Gastrocnemius medialis (tissue), 4 donors: ENCODE data around the gene ABI3.
"Not testable (repeated sequence)": the region's sequence is repeated elsewhere in the genome, so short reads cannot be mapped to it uniquely, and the experiment has no call there.

Source experiments
- CTCF ChIP-seq, 5 experiments: fragments of 450-650 bp in 3 of 5; fragments of 200-600 bp in 2 of 5; sonication (generic) in 2 of 5; IDR thresholded peaks in 4 of 5; conservative IDR thresholded peaks in 1 of 5; 1 replicate in 4 of 5; 2 replicates in 1 of 5; pipeline ENCODE4 v1.5.1; 2016 to 2019; ENCODE audit warnings: antibody characterized with exemption in 5 of 5, mild to moderate bottlenecking in 3 of 5, moderate library complexity in 3 of 5
- POLR2A ChIP-seq, 2 donors: fragments of 450-650 bp; IDR thresholded peaks; one replicate each; pipeline ENCODE4 v1.6.1; 2017; ENCODE audit warnings: antibody characterized with exemption in 2 of 2, mild to moderate bottlenecking in 2 of 2, moderate library complexity in 2 of 2

- TF ChIP-seq POLR2A (IDR thresholded peaks at IDR 0.05); CTCF (IDR thresholded peaks at IDR 0.05 in 4 of 5, conservative IDR thresholded peaks at IDR 0.05 in 1 of 5): not testable (repeated sequence)
Observed at GRCh38 chr17:49261540-49261939, 51.0 kb downstream of the ABI3 start.
